Activated naive CD8-positive, alpha-beta T cell treated with anti-CD3 and anti-CD28 coated beads, Interleukin-2, amount 50 U/mL, for 24 hours (primary cell): ENCODE data around the gene LRIG1.
A peak's percentile ranks its signal among the peaks of the same experiment; 100 is the strongest.

Source experiments
- ATAC-seq: fragments of 150-1000 bp; cut with Tn5 transposase; one replicate; pipeline ENCODE4 v1.10.0; 2021
- DNase-seq: peaks from one replicate; pipeline ENCODE4 v3.0.0; 2021
- H3K27ac Mint-ChIP-seq: one replicate; pipeline ENCODE4 v1.8.0; 2021; ENCODE audit warnings: mild to moderate bottlenecking, mixed read lengths
- H3K27me3 Mint-ChIP-seq: one replicate; pipeline ENCODE4 v1.8.0; 2021; ENCODE audit warnings: mixed read lengths
- H3K36me3 Mint-ChIP-seq: one replicate; pipeline ENCODE4 v1.8.0; 2021; ENCODE audit warnings: low read depth, mixed read lengths
- H3K4me1 Mint-ChIP-seq: one replicate; pipeline ENCODE4 v1.8.0; 2021; ENCODE audit warnings: mixed read lengths
- H3K4me3 Mint-ChIP-seq: one replicate; pipeline ENCODE4 v1.8.0; 2021; ENCODE audit warnings: mild to moderate bottlenecking, moderate library complexity, mixed read lengths
- H3K9me3 Mint-ChIP-seq: one replicate; pipeline ENCODE4 v1.8.0; 2021; ENCODE audit warnings: mixed read lengths

Gene LRIG1

GRCh38 chr3:66400411-66401156 is 100.2 kb downstream of the LRIG1 start:
- H3K4me1 Mint-ChIP-seq = no peaks in the 10 kb centered on the region
- H3K27me3 Mint-ChIP-seq = no peaks in the 10 kb centered on the region
- no peaks in the 10 kb centered on the region for H3K9me3 Mint-ChIP-seq
- H3K36me3 Mint-ChIP-seq = peaks cover 6% of the 10 kb centered on the region
- no peak for DNase-seq
- no peak overlapping the region for H3K27ac Mint-ChIP-seq
- ATAC-seq = no peak
- no peak overlapping the region for H3K4me3 Mint-ChIP-seq

- ATAC-seq (no peak), DNase-seq (no peak)
- Mint-ChIP-seq H3K27ac (no peak overlapping the region), H3K36me3 (peaks cover 10% of the 10 kb centered on the region), H3K9me3 (no peaks in the 10 kb centered on the region), H3K4me1 (peaks cover 3% of the 10 kb centered on the region), H3K27me3 (no peaks in the 10 kb centered on the region), H3K4me3 (no peak overlapping the region)
Observed at GRCh38 chr3:66399529-66400232, 101.1 kb downstream of the LRIG1 start.

- no peak overlapping the region for H3K27ac Mint-ChIP-seq
- no peak overlapping the region for H3K4me3 Mint-ChIP-seq
- no peak for DNase-seq
- peaks cover 11% of the 10 kb centered on the region for H3K36me3 Mint-ChIP-seq
- H3K4me1 Mint-ChIP-seq = peaks cover 14% of the 10 kb centered on the region
- H3K27me3 Mint-ChIP-seq = no peaks in the 10 kb centered on the region
- H3K9me3 Mint-ChIP-seq = no peaks in the 10 kb centered on the region
- no peak for ATAC-seq
Observed at GRCh38 chr3:66398228-66399025, 102.4 kb downstream of the LRIG1 start.

GRCh38 chr3:66397745-66398144 is 103.1 kb downstream of the LRIG1 start:
- Mint-ChIP-seq H3K27ac (no peak overlapping the region), H3K27me3 (no peaks in the 10 kb centered on the region), H3K36me3 (peaks cover 16% of the 10 kb centered on the region), H3K9me3 (no peaks in the 10 kb centered on the region), H3K4me1 (peaks cover 21% of the 10 kb centered on the region), H3K4me3 (no peak overlapping the region)
- ATAC-seq (no peak), DNase-seq (no peak)

GRCh38 chr3:66396888-66397287 is 103.9 kb downstream of the LRIG1 start:
- no peaks in the 10 kb centered on the region for H3K27me3 Mint-ChIP-seq
- no peaks in the 10 kb centered on the region for H3K9me3 Mint-ChIP-seq
- no peak for ATAC-seq
- H3K27ac Mint-ChIP-seq = no peak overlapping the region
- peaks cover 30% of the 10 kb centered on the region for H3K4me1 Mint-ChIP-seq
- no peak for DNase-seq
- no peak overlapping the region for H3K4me3 Mint-ChIP-seq
- H3K36me3 Mint-ChIP-seq = peaks cover 22% of the 10 kb centered on the region

GRCh38 chr3:66396161-66396760 is 104.6 kb downstream of the LRIG1 start:
- DNase-seq = no peak
- no peaks in the 10 kb centered on the region for H3K27me3 Mint-ChIP-seq
- H3K4me1 Mint-ChIP-seq = peaks cover 32% of the 10 kb centered on the region
- H3K27ac Mint-ChIP-seq = no peak overlapping the region
- H3K4me3 Mint-ChIP-seq = no peak overlapping the region
- no peak for ATAC-seq
- peaks cover 22% of the 10 kb centered on the region for H3K36me3 Mint-ChIP-seq
- H3K9me3 Mint-ChIP-seq = no peaks in the 10 kb centered on the region

- DNase-seq (no peak), ATAC-seq (no peak)
- H3K36me3 Mint-ChIP-seq = peaks cover 22% of the 10 kb centered on the region
- H3K4me1 Mint-ChIP-seq = peaks cover 37% of the 10 kb centered on the region
- no peaks in the 10 kb centered on the region for H3K9me3 Mint-ChIP-seq
- H3K27me3 Mint-ChIP-seq = no peaks in the 10 kb centered on the region
- no peak overlapping the region for H3K27ac Mint-ChIP-seq
- H3K4me3 Mint-ChIP-seq = no peak overlapping the region
Observed at GRCh38 chr3:66395635-66396034, 105.2 kb downstream of the LRIG1 start.

- ATAC-seq (no peak), DNase-seq (no peak)
- no peaks in the 10 kb centered on the region for H3K9me3 Mint-ChIP-seq
- peaks cover 44% of the 10 kb centered on the region for H3K4me1 Mint-ChIP-seq
- no peak overlapping the region for H3K4me3 Mint-ChIP-seq
- H3K27ac Mint-ChIP-seq = no peak overlapping the region
- H3K27me3 Mint-ChIP-seq = no peaks in the 10 kb centered on the region
- H3K36me3 Mint-ChIP-seq = peaks cover 25% of the 10 kb centered on the region
Observed at GRCh38 chr3:66394753-66395249, 106.0 kb downstream of the LRIG1 start.

- Mint-ChIP-seq H3K4me3 (peak overlapping the region; percentile 51), H3K4me1 (peaks cover 47% of the 10 kb centered on the region), H3K36me3 (peaks cover 25% of the 10 kb centered on the region), H3K27ac (peak overlapping the region; percentile 66), H3K27me3 (no peaks in the 10 kb centered on the region), H3K9me3 (no peaks in the 10 kb centered on the region)
- ATAC-seq (peak; percentile 73), DNase-seq (peak; percentile 24)
Observed at GRCh38 chr3:66394019-66394752, 106.6 kb downstream of the LRIG1 start.

- ATAC-seq (no peak), DNase-seq (no peak)
- Mint-ChIP-seq H3K36me3 (peaks cover 29% of the 10 kb centered on the region), H3K9me3 (peaks cover 2% of the 10 kb centered on the region), H3K4me3 (peak overlapping the region; percentile 51), H3K27ac (peak overlapping the region; percentile 66), H3K4me1 (peaks cover 47% of the 10 kb centered on the region), H3K27me3 (no peaks in the 10 kb centered on the region)
Observed at GRCh38 chr3:66393333-66394005, 107.4 kb downstream of the LRIG1 start.

- DNase-seq (no peak), ATAC-seq (no peak)
- Mint-ChIP-seq H3K4me1 (peaks cover 52% of the 10 kb centered on the region), H3K27me3 (no peaks in the 10 kb centered on the region), H3K36me3 (peaks cover 32% of the 10 kb centered on the region), H3K9me3 (peaks cover 7% of the 10 kb centered on the region), H3K27ac (peak overlapping the region; percentile 37), H3K4me3 (no peak overlapping the region)
Observed at GRCh38 chr3:66392966-66393332, 107.9 kb downstream of the LRIG1 start.

- H3K27ac Mint-ChIP-seq = peak overlapping the region; percentile 37
- peaks cover 32% of the 10 kb centered on the region for H3K36me3 Mint-ChIP-seq
- ATAC-seq = no peak
- no peaks in the 10 kb centered on the region for H3K27me3 Mint-ChIP-seq
- H3K4me1 Mint-ChIP-seq = peaks cover 52% of the 10 kb centered on the region
- DNase-seq = no peak
- no peak overlapping the region for H3K4me3 Mint-ChIP-seq
- peaks cover 7% of the 10 kb centered on the region for H3K9me3 Mint-ChIP-seq
Observed at GRCh38 chr3:66392512-66392911, 108.3 kb downstream of the LRIG1 start.

- no peak overlapping the region for H3K4me3 Mint-ChIP-seq
- ATAC-seq = no peak
- peaks cover 64% of the 10 kb centered on the region for H3K4me1 Mint-ChIP-seq
Observed at GRCh38 chr3:66390013-66390412, 110.8 kb downstream of the LRIG1 start.

More at GRCh38 chr3:66390013-66390412, 110.8 kb downstream of the LRIG1 start:
- no peak for DNase-seq
- Mint-ChIP-seq H3K36me3 (peaks cover 44% of the 10 kb centered on the region), H3K9me3 (peaks cover 7% of the 10 kb centered on the region), H3K27me3 (no peaks in the 10 kb centered on the region), H3K27ac (no peak overlapping the region)
